Right ventricle myocardium superior (tissue), 1 donor: ENCODE measurements around the gene STRN. TPM values are rescaled to one million over a fixed set of nuclear protein-coding genes. Genes with fewer than 3 reads are reported as not detected.
"Not testable (repeated sequence)": the region's sequence is repeated elsewhere in the genome, so short reads cannot be mapped to it uniquely, and the experiment has no call there.

ENCODE experiments used
- ATAC-seq: fragments of 200-7000 bp; cut with Tn5 transposase; one replicate; pipeline ENCODE4 v1.9.1; 2020; ENCODE audit warnings: mild to moderate bottlenecking; ENCODE audit not compliant: poor library complexity
- DNase-seq: peaks from one replicate; pipeline ENCODE4 v3.0.0-alpha.2; 2020
- intact Hi-C: fragments of 100-400 bp; cut with DNase I; formaldehyde crosslinking; loops from one replicate; pipeline ENCODE4 v1.11.2; 2022
- total RNA-seq: library from RNA; stranded (reverse); fragmentation: NEBNext Ultra II Directional; extraction: Animal tissue kit (Norgen Biotek cat#: 25700); gene quantifications from one replicate; pipeline ENCODE4 v1.2.1, GENCODE V29; 2021
- donor health status: DM: no; HTN: yes; CAD: no; lungs with severe emphysema.

STRN gene
- total RNA-seq, 1 donor from 2014 or later: 38.6 TPM

DNA sequence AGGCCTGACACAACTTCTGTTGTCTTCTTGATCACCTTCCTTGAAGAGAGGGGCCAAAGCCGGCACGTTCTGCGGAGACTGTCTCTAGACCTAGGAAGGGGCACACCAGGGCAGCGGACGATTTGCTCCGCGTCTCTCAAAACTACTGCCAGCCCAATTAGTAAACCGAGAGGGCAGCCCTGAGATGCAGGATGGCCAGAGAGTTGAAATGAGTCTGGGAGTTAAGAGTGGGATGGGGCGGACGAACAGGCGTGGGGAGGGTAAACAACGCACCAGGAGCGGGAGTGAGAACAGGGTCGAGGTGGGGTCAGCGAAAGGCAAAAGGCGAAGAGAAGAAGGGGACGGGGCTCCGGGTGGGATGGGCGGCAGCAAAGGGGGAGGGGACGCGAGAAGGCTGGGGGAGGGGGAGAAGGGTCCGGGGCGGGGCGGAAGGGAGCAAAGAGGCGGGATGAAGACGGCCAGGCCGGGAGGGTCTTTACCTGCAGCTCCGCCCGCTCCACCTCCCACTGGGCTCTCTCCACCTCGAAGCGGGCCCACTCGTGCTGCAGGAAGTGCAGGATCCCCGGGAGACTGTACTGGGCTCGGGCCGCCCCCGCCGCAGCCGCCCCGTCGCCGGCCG lies 476 bp downstream of the STRN start:
- DNase-seq (peak; percentile 57), ATAC-seq (peak; percentile 38)
- intact Hi-C loops: no loop called here

DNA sequence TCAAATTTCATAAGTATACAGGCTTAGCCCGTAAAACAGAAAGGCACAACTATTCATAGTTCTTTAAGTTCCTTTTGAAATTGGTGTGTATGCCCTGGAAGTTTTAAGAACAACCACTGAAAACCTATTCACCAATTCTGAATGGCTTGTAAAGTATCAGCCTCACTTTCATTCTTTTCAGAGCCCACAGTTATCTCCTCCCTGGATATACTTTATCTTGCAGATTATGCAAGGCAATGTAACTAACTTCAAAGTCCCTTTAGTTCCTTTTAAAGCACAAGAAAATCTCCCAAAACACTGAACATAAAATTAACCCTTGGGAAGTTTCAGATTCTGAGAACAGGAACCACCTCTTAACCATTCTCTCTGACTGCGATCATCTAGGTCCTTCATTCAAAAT lies 1.1 kb downstream of the STRN start:
- DNase-seq (no peak), ATAC-seq (no peak)
- intact Hi-C loops: no loop called here

DNA sequence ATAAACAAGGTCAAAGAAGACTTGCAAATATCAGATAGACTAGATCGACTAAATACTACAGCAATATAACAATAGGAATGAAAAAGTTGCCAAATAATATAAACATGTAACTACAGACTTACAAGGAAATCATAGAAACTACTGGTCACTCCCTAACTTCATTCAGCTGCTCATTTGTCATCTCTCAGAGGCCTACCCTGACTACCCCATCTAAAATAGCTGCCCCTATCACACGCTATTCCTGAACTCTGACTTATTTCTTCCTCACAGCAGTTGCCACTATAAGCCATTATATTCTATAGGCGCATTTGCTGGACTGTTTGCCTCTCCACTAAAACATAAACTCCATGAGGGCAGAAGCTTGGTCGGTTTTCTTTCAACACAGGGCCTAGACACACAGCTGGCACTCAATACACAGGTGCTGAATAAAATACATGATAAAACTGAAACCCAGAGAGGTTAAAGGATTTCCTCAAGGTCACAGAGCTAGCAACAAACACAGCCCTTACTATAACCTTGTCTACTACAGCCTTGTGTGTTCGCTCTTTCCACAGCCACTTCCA lies 1.8 kb downstream of the STRN start:
- DNase-seq: no peak

DNA sequence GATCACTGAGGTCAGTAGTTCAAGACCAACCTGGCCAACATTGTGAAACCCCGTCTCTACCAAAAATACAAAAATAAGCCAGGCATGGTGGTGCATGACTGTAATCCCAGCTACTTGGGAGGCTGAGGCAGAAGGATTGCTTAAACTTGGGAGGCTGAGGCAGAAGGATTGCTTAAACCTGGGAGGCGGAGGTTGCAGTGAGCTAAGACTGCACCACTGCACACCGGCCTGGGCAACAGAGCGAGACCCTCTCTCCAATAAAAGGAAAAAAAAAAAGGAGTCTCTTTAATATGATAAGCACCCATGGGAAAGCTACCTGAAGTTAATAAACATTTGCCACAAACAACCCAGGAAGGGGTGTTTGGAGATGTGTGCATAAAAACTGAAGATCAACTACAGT lies 2.6 kb downstream of the STRN start:
- no peak for DNase-seq
- no peak for ATAC-seq
- intact Hi-C loops: no loop called here

More for the DNA sequence above, 1.8 kb downstream of the STRN start:
- no peak for ATAC-seq
- intact Hi-C loops: no loop called here

DNA sequence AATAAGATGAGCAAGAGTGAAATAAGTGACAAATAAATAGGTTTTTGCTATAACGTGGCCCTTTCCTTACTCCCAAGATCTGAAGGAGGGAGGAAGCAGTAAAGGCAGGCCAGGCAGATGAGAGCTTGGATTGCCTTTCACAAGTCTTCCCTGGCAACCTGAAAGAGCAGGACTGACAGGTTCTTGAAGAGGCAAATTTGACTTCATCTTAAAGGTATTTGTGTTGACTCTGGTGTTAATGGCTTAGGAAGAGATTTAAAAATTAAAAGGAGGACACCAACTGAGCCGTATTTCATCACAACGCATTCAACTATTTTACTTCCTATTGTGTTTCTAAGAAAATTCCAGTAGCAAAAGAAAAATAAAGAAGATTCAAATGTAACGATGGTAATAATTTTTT lies 3.2 kb downstream of the STRN start:
- ATAC-seq (no peak), DNase-seq (no peak)
- intact Hi-C loops: no loop called here

DNA sequence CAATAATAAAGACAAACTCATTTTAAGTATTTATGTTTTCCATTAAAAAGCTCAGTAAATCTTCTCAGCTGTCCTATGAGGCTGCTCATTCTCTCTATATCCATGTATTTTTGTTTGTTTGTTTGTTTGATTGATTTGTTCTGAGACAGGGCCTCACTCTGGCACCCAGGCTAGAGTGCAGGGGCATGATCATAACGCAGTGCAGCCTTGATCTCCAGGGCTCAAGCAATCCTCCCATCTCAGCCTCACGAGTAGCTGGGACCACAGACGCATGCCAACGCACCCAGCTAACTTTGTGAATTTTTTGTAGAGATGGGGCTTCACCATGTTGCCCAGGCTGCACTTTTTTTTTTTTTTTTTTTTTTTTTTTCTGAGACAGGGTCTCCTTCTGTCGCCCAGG lies 5.6 kb downstream of the STRN start:
- no peak for ATAC-seq
- intact Hi-C loops: no loop called here
- no peak for DNase-seq

DNA sequence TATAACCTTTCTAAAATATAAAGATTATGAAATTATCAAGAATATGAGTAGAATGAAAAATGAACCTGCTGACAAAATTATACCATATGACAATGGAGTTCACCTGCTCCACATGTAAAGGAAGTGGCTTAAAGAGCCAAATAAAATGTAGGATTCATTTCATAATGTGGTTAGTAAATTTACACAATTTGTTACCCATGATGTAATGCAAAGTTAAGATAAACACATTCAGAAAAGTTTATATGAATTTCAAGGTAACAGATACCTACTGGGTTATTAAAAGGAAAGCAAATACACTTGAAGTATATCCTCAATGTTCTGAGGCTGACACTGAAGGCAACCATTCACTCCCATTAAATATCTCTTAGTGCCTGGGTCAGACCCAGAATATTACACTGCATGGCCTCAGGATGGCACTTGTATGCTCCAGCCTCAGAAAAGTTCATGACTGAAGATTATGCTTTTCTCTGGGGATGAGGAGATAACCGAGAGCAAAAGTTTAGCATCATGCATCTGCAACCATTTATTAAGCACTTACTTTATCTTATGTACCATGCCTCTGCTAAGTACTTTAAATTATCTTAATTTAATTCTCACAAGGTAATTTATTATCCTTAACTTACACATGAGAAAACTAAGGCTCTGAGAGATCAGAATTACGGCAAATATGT lies 6.2 kb downstream of the STRN start:
- DNase-seq (no peak), ATAC-seq (peak; percentile 46)
- intact Hi-C loops: no loop called here

DNA sequence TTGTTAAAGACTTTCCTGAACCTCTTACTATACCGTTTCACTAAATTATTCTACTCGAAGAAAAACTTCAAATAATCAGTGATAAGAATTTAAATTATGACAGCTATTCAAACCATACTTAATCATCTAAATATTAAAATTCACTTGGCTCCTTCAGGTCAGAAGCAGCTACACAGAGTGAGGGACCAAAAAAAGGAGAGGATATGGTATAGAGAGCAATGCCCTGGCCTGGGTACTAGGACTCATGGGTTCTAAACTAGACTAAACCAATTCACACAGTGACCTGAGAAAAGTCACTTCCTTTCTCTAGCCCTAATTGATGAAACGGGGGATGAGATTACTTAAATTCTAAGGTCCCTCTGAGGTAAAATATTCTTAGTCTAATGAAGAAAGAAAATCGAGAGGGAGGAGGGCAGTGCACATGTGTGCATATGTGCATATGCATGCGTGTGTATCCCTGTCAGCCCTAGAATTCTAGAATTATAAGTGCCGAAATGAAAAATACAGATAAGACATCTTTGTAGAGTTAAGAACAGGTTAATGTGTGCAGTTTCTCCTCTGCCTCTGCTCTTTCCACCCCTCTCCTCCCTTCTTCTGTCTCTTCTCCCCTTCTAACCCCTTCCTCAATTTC lies 11.2 kb downstream of the STRN start:
- intact Hi-C loops: no loop called here
- ATAC-seq (no peak), DNase-seq (no peak)

DNA sequence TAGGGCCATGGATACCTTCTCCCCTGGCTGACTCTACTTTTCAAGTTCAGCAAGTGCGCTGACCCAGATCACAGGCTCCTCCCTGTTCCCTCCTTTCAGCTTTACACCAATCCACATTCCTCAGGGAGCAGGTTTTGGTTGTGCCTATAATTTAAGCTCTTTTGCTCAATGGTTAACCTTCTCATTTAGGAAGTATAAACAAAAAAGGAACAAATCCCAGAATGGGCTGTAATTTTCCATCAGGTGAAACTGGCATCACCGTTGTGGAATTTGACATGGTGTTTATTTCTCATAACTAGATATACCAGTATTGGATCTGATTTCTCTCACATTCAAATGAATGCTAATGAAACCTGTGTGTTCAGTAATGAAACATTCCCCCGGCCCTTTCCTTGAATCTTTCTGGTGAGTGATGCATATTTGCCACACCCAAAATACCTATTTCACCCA lies 13.6 kb downstream of the STRN start:
- peak; percentile 46 for ATAC-seq
- intact Hi-C loops: no loop called here
- DNase-seq: no peak

DNA sequence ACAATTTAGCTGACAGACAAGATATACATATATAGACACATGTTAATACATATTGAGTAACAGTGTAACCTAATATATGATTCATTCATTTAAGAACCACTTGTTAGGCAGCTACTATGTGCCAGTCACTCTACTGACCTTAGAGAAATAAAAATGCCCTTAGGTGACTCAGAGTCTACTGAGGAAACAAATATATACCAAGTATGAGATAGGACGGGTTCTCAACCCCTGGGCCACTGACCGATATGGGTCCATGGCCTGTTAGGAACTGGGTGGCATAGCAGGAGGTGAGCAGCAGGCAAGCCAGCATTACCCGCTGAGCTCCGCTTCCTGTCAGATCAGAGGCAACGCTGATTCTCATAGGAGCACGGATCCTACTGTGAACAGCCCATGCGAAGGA lies 14.8 kb downstream of the STRN start:
- ATAC-seq (peak; percentile 41), DNase-seq (no peak)
- intact Hi-C loops: no loop called here

DNA sequence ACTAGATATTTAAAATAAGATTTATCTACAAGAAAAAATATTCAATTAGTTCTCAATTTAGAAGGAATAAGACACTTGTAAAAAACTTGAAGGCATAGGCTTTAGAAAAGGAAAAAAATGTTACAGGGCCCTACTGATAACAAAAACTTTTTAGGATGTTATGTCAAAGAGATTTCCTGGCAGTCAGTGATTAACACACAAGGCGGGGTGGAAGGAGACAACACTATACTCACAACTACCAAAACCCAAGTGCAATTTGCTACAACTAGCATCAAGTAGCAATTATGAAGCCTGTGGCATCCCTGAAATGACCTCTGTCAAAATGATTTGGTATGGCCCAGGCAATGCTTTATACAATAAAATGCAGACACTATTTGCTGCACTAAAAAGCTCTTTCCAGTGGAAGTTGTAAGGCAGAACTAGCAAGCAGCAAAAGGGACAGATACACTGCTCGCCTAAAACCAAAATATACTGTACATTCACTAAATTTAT lies 15.3 kb downstream of the STRN start:
- ATAC-seq: peak; percentile 20
- DNase-seq: no peak
- intact Hi-C loops: no loop called here

DNA sequence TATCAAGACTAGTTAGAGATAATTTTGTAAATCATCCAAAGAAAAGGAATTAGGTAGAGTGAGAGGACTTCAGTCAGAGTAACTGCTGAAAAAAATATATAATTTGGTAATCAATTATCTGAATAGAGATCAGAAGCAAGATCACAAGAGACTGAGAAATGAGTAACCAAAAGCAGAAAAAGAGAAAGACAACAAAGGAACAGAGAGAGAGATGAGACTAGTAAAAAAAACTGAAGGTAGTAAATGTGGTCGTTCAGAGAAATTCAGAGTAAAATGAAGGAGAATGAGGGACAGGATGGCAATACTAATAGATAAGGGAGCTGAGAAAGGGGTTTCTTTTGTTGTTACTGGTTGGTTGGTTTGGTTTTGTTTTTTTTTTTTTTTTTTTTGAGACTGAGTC lies 16.5 kb downstream of the STRN start:
- intact Hi-C loops: no loop called here
- ATAC-seq: no peak
- DNase-seq: no peak

DNA sequence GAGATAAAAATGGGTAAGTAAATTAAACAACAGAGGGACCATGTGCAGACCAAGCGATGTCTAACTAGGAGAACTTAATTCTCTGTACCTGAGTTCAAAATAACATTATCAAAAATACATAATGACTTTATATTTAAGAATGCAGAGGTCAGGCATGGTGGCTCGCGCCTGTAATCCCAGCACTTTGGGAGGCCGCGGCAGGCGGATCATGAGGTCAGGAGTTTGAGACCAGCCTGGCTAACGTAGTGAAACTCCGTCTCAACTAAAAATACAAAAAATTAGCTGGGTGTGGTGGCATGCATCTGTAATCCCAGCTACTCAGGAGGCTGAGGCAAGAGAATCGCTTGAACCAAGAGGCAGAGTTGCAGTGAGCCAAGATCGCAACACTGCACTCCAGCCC lies 21.1 kb downstream of the STRN start:
- DNase-seq, intact Hi-C loops, ATAC-seq: not testable (repeated sequence)

DNA sequence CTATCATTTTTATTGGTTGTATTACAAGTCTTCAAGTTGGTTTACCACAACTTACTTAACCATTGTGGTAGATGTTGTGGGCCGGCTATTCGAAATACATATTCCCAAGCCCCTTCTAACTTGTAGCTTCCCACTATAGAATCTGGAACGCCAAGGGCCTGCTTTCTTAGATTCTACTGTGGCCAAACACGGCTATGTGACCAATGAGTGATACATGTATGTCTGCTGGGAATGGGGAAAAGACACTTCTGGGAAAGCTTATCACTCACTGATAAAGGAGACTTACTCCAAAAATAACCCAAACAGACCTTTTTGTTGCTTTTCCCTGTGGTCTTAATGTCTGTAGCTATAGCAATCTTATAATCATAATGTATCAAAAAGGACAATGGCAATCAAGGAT lies 24.5 kb downstream of the STRN start:
- ATAC-seq (no peak), DNase-seq (no peak)
- intact Hi-C loops: no loop called here

DNA sequence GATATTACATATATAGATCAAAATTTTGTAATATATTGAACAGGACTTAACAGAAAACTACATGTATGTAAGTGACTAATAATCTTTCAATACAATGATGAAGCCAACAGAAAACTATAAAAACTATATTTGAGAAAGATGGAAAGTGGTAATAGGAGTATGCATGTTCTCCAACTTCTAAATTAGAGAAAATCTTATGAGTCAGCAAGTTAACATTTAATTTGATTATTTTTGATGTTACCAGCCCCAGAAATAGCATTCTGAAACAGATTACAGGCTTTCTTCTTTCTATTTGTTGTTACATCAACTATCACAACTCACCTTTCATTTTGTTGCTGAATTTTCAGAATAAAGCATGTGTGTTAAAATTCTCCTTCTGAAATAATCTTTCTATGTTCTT lies 29.8 kb downstream of the STRN start:
- DNase-seq, intact Hi-C loops, ATAC-seq: not testable (repeated sequence)

DNA sequence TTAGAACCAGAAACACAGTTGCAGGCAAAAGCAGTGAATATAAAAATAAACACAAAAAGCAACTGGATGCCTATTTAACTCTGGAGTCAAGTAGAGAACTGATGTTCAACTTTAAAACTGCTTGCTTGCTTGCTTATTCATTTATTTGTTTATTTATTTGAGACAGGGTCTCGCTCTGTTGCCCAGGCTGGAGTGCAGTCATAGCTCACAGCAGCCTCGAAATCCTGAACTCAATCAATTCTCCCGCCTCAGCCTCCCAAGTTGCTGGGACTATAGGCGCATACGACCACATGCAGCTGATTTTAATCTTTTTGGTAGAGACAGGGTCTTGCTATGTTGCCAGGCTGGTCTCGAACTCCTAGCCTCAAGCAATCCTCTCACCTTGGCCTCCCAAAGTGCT lies 34.6 kb downstream of the STRN start:
- DNase-seq, ATAC-seq, intact Hi-C loops: not testable (repeated sequence)

DNA sequence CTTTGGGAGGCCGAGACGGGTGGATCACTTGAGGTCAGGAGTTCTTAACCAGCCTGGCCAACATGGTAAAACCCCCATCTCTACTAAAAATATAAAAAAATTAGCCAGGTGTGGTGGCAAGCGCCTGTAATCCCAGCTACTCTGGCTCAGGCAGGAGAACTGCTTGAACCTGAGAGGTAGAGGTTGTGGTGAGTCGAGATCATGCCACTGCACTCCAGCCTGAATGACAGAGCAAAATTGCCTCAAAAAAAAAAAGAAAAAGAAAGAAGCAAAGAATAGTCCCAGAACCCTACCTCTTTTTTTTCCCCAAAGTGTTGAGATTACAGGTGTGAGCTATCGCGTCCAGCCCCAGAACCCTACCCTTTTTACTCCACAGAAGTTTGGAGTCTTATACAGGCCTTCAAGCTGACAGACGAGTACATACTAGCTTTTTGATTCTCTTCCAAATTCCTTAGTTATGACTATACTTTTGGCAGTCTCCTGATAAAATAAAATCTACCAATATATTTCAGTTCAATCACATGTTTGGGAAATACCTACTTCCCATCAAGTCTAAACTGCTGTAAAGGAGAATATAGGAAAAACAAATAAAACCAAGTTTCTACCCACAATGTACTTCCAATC lies 35.4 kb downstream of the STRN start:
- intact Hi-C loops, ATAC-seq: not testable (repeated sequence)

DNA sequence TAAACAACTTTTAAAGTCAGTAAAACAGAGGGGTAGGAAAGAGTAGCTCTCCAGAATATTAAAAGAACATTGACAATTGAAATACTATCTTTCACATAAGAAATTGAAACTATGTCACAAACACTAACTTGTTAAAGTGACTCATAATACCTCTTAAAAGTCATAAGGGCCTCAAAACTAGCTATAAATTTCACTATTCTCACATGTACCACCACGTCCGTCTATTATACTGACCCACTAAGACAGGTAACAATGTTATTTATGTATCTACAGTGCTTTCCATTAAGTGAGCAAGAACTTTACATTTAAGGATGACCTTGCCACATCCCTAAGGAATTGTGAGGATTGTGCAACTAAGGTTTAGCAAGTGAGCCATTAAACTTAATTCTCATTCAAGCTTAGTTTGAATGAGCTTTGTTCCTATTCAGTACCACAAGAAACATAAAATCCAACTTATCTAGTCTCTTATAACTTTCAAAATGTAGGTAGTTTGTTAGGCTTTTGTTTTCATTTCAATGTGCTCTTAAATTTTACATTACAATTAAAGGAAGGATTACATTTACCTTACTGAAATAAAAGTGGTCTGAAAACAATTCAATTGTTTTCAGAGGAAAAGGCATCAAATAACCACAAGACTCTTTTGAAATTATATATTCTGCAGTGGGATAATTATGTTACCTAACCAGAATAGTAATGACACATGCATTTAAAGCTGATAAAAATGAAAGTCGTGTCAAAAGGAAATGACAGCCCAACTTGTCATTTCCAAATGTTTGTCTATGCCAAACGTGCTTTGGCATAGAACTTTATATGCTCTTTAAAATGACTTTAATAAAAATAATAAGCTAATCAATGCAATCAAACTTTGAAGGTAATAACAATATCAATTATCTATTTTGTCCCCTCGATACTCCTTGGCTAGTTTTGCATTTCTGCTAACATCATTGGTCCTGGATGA lies 39.9 kb downstream of the STRN start:
- DNase-seq, ATAC-seq, intact Hi-C loops: not testable (repeated sequence)

More for the DNA sequence above, 35.4 kb downstream of the STRN start:
- not testable (repeated sequence) for DNase-seq
